ENCODE results near the gene INTS13.

DNA sequence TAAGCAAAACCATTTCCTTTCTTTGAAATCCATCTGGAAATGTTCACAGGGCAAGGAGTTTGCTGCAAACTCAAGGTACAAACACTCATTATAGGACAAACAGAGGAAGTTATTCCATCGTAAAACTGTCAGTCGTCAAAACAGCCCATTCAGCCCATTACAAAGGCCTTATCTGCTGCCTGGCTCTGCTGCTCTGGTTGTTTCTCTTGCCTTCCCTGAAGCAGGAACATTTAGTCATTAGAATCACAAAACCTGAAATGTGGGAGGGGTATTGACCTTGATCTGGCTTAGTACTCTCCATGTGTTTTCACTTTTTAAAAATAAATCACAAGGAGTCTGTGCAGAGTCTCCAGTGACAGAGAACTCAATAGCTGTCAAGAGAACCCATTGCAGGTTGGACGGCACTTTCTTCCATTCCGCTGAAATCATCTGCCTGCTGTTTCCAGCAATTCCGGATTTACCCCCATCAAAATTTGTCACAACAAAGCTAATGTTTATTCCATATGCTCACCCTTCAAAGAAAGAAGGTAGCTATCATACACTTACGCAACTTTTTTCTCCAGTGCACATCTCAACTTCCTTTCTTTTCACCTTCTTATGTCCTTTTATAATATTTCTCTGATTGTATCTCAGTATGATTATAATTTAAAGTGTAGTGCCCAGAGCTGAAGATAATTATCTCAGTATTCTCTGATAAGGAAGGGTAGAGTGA lies 80.2 kb downstream of the INTS13 start:
- TF ChIP-seq POLR2AphosphoS5 (IDR thresholded peaks at IDR 0.05), result no peak
- TF ChIP-seq, protein P1, sequence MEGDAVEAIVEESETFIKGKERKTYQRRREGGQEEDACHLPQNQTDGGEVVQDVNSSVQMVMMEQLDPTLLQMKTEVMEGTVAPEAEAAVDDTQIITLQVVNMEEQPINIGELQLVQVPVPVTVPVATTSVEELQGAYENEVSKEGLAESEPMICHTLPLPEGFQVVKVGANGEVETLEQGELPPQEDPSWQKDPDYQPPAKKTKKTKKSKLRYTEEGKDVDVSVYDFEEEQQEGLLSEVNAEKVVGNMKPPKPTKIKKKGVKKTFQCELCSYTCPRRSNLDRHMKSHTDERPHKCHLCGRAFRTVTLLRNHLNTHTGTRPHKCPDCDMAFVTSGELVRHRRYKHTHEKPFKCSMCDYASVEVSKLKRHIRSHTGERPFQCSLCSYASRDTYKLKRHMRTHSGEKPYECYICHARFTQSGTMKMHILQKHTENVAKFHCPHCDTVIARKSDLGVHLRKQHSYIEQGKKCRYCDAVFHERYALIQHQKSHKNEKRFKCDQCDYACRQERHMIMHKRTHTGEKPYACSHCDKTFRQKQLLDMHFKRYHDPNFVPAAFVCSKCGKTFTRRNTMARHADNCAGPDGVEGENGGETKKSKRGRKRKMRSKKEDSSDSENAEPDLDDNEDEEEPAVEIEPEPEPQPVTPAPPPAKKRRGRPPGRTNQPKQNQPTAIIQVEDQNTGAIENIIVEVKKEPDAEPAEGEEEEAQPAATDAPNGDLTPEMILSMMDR (IDR thresholded peaks at IDR 0.05), result no peak

All from sigmoid colon (tissue), 4 donors.